ENCODE measurements around the gene RUVBL2. TPM values are rescaled to one million over a fixed set of nuclear protein-coding genes. Genes with fewer than 3 reads are reported as not detected.

RUVBL2 gene
- total RNA-seq, 1 donor from 2014 or later, result 174 TPM

DNA sequence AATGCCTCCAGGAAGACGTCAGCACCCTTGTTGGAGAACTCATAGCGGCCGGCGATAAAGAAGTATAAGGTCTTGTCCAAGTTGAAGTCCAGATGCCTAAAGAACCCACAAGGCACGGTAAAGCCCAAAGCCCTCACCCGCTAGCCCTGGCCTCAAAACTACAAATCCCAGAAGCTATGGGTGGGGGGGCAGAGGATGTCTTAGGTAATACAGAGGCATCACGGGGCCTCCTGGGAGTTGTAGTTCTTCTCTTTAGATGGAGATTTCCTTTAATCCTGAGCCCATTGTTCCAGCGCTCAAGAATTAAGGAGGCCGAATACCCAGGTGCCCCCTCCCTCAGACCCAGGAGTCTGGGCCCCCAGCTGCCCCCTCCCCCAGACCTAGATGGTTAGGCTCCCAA lies 11.4 kb upstream of the RUVBL2 start:
- Histone ChIP-seq H3K27me3 (ENCODE audit: control insufficient read depth, insufficient read depth, low read length) (no peaks in the 10 kb centered on the region), H3K36me3 (ENCODE audit: control insufficient read depth, insufficient read depth, low read length) (peaks cover 3% of the 10 kb centered on the region), H3K4me3 (ENCODE audit: low read depth, low read length) (no peak overlapping the region)
- TF ChIP-seq, protein P1, sequence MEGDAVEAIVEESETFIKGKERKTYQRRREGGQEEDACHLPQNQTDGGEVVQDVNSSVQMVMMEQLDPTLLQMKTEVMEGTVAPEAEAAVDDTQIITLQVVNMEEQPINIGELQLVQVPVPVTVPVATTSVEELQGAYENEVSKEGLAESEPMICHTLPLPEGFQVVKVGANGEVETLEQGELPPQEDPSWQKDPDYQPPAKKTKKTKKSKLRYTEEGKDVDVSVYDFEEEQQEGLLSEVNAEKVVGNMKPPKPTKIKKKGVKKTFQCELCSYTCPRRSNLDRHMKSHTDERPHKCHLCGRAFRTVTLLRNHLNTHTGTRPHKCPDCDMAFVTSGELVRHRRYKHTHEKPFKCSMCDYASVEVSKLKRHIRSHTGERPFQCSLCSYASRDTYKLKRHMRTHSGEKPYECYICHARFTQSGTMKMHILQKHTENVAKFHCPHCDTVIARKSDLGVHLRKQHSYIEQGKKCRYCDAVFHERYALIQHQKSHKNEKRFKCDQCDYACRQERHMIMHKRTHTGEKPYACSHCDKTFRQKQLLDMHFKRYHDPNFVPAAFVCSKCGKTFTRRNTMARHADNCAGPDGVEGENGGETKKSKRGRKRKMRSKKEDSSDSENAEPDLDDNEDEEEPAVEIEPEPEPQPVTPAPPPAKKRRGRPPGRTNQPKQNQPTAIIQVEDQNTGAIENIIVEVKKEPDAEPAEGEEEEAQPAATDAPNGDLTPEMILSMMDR (IDR thresholded peaks at IDR 0.05; ENCODE audit: insufficient read depth, low read length, poor library complexity, severe bottlenecking), result no peak
- no peak for DNase-seq (ENCODE audit: low read depth)

DNA sequence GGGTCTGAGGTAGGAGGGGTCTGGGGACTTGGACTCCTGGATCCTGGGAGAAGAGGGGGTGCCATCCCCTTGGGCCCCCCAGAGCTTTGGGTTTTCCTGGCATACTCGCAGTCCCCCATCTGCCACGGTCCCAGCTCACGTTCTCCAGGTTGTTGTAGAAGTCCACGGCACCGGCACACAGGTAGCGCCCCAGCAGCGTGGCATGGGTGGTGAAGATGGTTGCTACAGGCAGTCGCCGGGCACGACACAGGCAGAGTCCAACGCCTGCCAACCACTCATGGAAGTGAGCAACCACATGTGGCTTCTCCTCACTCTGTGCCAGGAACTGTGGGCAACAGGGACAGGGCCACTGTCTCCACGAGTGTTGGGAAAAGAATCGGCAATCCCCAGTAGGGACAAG lies 8.0 kb upstream of the RUVBL2 start:
- Histone ChIP-seq H3K27me3 (ENCODE audit: control insufficient read depth, insufficient read depth, low read length) (no peaks in the 10 kb centered on the region), H3K36me3 (ENCODE audit: control insufficient read depth, insufficient read depth, low read length) (peaks cover 1% of the 10 kb centered on the region), H3K4me3 (ENCODE audit: low read depth, low read length) (no peak overlapping the region)
- DNase-seq (ENCODE audit: low read depth), result no peak
- TF ChIP-seq, protein P1 (IDR thresholded peaks at IDR 0.05; ENCODE audit: insufficient read depth, low read length, poor library complexity, severe bottlenecking), result no peak

GRCh38 chr19:48986211-48986610 lies 7.5 kb upstream of the RUVBL2 start:
- Histone ChIP-seq H3K27me3 (ENCODE audit: control insufficient read depth, insufficient read depth, low read length) (no peaks in the 10 kb centered on the region), H3K4me3 (ENCODE audit: low read depth, low read length) (no peak overlapping the region), H3K36me3 (ENCODE audit: control insufficient read depth, insufficient read depth, low read length) (peaks cover 1% of the 10 kb centered on the region)
- TF ChIP-seq, protein P1 (IDR thresholded peaks at IDR 0.05; ENCODE audit: insufficient read depth, low read length, poor library complexity, severe bottlenecking), result no peak
- DNase-seq (ENCODE audit: low read depth), result no peak

- no peaks in the 10 kb centered on the region for H3K27me3 ChIP-seq (ENCODE audit: control insufficient read depth, insufficient read depth, low read length)
- no peak overlapping the region for H3K4me3 ChIP-seq (ENCODE audit: low read depth, low read length)
- peaks cover 1% of the 10 kb centered on the region for H3K36me3 ChIP-seq (ENCODE audit: control insufficient read depth, insufficient read depth, low read length)
- DNase-seq (ENCODE audit: low read depth), result no peak
- TF ChIP-seq, protein P1 (IDR thresholded peaks at IDR 0.05; ENCODE audit: insufficient read depth, low read length, poor library complexity, severe bottlenecking), result no peak
Measured at GRCh38 chr19:48987323-48987722, 6.4 kb upstream of the RUVBL2 start.

DNA sequence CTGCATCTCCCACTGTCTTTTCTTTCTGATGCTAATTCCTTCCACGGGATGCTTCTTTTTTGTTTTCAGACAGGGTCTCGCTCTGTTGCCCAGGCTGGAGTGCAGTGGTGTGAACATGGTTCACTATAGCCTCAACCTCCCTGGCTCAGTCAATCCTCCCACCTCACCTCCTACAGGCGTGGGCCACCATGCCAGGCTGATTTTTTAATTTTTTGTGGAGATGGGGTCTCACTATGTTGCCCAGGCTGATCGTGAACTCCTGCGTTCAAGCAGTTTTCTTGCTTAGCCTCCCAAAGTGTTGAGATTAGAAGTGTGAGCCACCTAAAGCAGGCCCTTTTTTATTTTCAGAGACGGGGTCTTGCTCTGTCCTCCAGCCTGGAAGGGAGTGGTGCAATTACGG lies 5.4 kb upstream of the RUVBL2 start:
- H3K27me3 ChIP-seq (ENCODE audit: control insufficient read depth, insufficient read depth, low read length), result no peaks in the 10 kb centered on the region
- no peak for DNase-seq (ENCODE audit: low read depth)
- no peak overlapping the region for H3K4me3 ChIP-seq (ENCODE audit: low read depth, low read length)
- H3K36me3 ChIP-seq (ENCODE audit: control insufficient read depth, insufficient read depth, low read length), result no peaks in the 10 kb centered on the region
- TF ChIP-seq, protein P1 (IDR thresholded peaks at IDR 0.05; ENCODE audit: insufficient read depth, low read length, poor library complexity, severe bottlenecking), result no peak

DNA sequence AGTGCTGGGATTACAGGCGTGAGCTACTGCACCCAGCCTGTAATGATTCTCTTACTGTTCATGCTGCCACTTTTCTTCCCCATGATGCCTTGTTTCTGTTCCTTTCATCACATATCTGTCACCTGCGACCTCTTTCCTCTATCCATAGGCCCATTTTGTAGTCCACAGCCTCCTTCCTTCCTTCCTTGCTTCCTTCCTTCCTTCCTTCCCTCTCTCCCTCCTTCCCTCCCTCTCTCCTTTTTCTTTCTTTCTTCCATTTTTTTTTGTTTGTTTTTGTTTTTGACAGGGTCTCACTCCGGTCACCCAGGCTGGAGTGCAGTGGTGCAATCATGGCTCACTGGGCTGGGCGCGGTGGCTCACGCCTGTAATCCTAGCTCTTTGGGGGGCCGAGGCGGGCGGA lies 4.8 kb upstream of the RUVBL2 start:
- Histone ChIP-seq H3K36me3 (ENCODE audit: control insufficient read depth, insufficient read depth, low read length) (no peaks in the 10 kb centered on the region), H3K4me3 (ENCODE audit: low read depth, low read length) (no peak overlapping the region), H3K27me3 (ENCODE audit: control insufficient read depth, insufficient read depth, low read length) (no peaks in the 10 kb centered on the region)
- TF ChIP-seq, protein P1 (IDR thresholded peaks at IDR 0.05; ENCODE audit: insufficient read depth, low read length, poor library complexity, severe bottlenecking), result no peak
- no peak for DNase-seq (ENCODE audit: low read depth)

All from kidney epithelial cell (primary cell).